ENCODE measurements around the gene IL17RE.

Gene IL17RE

DNA sequence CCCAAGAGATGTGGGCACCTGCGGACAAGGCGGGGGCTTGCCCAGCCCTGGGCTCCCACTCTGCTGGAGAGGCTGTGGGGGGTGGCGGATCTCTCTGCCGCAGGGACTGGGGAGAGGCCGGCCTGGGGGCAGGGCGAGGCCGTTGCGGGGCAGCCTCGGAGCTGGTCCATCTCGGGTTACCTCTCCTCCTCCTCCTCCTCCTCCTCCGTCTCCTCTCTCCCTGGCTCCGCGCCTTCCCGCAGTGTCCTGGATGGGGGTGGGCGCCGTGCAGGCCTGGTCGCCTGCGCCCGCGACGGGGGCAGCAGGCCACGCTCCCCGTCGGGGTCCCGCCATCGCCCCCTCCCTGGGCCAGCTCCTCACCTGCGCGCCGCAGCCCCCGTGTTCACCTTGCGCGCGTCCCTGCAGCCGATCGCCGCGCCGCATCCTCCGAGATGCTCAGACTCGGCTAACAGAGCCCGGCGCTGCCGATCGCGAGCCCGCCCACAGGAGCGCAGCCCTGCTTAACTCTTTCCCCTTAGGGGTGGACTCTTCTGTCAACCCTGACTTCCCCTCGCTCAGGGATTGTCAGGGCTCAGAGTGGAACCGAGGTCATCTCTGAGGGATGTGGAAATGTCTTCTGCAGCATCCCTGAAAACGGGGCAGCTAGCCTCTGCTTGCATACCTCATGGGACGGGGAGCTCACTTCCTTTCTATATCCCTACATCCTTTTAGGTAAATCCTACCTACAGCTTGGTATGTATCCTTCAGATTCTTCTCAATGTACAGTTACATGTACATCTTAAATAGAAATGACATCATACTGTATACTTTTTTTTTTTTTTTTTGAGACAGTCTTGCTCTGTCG, 49.5 kb downstream of the IL17RE start, which contains the start of gene PRRT3 (continued):
- TF ChIP-seq ZNF132 (tag by site-specific recombination; IDR thresholded peaks at IDR 0.05; ENCODE audit: borderline replicate concordance) (no peak), ZNF707 (tag by site-specific recombination; IDR thresholded peaks at IDR 0.05) (no peak), ZNF624 (tag by site-specific recombination; IDR thresholded peaks at IDR 0.05) (no peak), ZNF658 (tag by site-specific recombination; IDR thresholded peaks at IDR 0.05) (no peak), ZNF133 (tag by site-specific recombination; IDR thresholded peaks at IDR 0.05) (no peak), BCL11A (tag by site-specific recombination; IDR thresholded peaks at IDR 0.05; ENCODE audit: low read depth) (no peak), ZNF211 (tag by site-specific recombination; IDR thresholded peaks at IDR 0.05; ENCODE audit: low read depth) (no peak), ZNF600 (tag by site-specific recombination; IDR thresholded peaks at IDR 0.05) (0 out of 2 replicates have a peak, but pooled peaks have one; percentile 64), ZNF335 (tag by site-specific recombination; conservative IDR thresholded peaks at IDR 0.05) (no peak; the same call in 1 of the 2 replicates), OSR2 (tag by site-specific recombination; IDR thresholded peaks at IDR 0.05) (no peak), ZNF585B (tag by site-specific recombination; IDR thresholded peaks at IDR 0.05) (no peak), KLF9 (tag by site-specific recombination; IDR thresholded peaks at IDR 0.05; ENCODE audit: low read depth) (peak; percentile 53), SP2 (tag by site-specific recombination; IDR thresholded peaks at IDR 0.05) (peak; percentile 45), MEIS1 (CRISPR knock-in tag; IDR thresholded peaks at IDR 0.05; ENCODE audit: borderline replicate concordance) (no peak), ZNF549 (tag by site-specific recombination; IDR thresholded peaks at IDR 0.05) (no peak), ZNF292 (tag by site-specific recombination; IDR thresholded peaks at IDR 0.05; ENCODE audit: borderline replicate concordance, low read depth) (no peak), ZNF791 (tag by site-specific recombination; IDR thresholded peaks at IDR 0.05) (no peak), ZNF311 (tag by site-specific recombination; IDR thresholded peaks at IDR 0.05; ENCODE audit: borderline replicate concordance) (no peak), ZNF426 (tag by site-specific recombination; IDR thresholded peaks at IDR 0.05) (no peak), ZBTB21 (tag by site-specific recombination; IDR thresholded peaks at IDR 0.05) (peak; percentile 48; the same call in 1 of the 2 replicates)
- TF ChIP-seq, protein P1, sequence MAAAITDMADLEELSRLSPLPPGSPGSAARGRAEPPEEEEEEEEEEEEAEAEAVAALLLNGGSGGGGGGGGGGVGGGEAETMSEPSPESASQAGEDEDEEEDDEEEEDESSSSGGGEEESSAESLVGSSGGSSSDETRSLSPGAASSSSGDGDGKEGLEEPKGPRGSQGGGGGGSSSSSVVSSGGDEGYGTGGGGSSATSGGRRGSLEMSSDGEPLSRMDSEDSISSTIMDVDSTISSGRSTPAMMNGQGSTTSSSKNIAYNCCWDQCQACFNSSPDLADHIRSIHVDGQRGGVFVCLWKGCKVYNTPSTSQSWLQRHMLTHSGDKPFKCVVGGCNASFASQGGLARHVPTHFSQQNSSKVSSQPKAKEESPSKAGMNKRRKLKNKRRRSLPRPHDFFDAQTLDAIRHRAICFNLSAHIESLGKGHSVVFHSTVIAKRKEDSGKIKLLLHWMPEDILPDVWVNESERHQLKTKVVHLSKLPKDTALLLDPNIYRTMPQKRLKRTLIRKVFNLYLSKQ (tag by site-specific recombination; IDR thresholded peaks at IDR 0.05; ENCODE audit: borderline replicate concordance), result no peak
- TF ChIP-seq, protein P2, sequence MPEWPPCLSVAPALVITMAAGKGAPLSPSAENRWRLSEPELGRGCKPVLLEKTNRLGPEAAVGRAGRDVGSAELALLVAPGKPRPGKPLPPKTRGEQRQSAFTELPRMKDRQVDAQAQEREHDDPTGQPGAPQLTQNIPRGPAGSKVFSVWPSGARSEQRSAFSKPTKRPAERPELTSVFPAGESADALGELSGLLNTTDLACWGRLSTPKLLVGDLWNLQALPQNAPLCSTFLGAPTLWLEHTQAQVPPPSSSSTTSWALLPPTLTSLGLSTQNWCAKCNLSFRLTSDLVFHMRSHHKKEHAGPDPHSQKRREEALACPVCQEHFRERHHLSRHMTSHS (tag by site-specific recombination; IDR thresholded peaks at IDR 0.05), result no peak
- TF ChIP-seq, protein P3, sequence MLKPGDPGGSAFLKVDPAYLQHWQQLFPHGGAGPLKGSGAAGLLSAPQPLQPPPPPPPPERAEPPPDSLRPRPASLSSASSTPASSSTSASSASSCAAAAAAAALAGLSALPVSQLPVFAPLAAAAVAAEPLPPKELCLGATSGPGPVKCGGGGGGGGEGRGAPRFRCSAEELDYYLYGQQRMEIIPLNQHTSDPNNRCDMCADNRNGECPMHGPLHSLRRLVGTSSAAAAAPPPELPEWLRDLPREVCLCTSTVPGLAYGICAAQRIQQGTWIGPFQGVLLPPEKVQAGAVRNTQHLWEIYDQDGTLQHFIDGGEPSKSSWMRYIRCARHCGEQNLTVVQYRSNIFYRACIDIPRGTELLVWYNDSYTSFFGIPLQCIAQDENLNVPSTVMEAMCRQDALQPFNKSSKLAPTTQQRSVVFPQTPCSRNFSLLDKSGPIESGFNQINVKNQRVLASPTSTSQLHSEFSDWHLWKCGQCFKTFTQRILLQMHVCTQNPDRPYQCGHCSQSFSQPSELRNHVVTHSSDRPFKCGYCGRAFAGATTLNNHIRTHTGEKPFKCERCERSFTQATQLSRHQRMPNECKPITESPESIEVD (tag by site-specific recombination; IDR thresholded peaks at IDR 0.05), result no peak; the same call in 1 of the 2 replicates
- TF ChIP-seq, protein P4, sequence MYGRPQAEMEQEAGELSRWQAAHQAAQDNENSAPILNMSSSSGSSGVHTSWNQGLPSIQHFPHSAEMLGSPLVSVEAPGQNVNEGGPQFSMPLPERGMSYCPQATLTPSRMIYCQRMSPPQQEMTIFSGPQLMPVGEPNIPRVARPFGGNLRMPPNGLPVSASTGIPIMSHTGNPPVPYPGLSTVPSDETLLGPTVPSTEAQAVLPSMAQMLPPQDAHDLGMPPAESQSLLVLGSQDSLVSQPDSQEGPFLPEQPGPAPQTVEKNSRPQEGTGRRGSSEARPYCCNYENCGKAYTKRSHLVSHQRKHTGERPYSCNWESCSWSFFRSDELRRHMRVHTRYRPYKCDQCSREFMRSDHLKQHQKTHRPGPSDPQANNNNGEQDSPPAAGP (tag by site-specific recombination; IDR thresholded peaks at IDR 0.05), result no peak
- TF ChIP-seq, protein P5, sequence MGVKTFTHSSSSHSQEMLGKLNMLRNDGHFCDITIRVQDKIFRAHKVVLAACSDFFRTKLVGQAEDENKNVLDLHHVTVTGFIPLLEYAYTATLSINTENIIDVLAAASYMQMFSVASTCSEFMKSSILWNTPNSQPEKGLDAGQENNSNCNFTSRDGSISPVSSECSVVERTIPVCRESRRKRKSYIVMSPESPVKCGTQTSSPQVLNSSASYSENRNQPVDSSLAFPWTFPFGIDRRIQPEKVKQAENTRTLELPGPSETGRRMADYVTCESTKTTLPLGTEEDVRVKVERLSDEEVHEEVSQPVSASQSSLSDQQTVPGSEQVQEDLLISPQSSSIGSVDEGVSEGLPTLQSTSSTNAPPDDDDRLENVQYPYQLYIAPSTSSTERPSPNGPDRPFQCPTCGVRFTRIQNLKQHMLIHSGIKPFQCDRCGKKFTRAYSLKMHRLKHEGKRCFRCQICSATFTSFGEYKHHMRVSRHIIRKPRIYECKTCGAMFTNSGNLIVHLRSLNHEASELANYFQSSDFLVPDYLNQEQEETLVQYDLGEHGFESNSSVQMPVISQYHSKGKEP (tag by site-specific recombination; IDR thresholded peaks at IDR 0.05), result no peak
- TF ChIP-seq, protein P6, sequence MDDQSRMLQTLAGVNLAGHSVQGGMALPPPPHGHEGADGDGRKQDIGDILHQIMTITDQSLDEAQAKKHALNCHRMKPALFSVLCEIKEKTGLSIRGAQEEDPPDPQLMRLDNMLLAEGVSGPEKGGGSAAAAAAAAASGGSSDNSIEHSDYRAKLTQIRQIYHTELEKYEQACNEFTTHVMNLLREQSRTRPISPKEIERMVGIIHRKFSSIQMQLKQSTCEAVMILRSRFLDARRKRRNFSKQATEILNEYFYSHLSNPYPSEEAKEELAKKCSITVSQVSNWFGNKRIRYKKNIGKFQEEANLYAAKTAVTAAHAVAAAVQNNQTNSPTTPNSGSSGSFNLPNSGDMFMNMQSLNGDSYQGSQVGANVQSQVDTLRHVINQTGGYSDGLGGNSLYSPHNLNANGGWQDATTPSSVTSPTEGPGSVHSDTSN (CRISPR knock-in tag; IDR thresholded peaks at IDR 0.05), result no peak
- TF ChIP-seq, protein P7, sequence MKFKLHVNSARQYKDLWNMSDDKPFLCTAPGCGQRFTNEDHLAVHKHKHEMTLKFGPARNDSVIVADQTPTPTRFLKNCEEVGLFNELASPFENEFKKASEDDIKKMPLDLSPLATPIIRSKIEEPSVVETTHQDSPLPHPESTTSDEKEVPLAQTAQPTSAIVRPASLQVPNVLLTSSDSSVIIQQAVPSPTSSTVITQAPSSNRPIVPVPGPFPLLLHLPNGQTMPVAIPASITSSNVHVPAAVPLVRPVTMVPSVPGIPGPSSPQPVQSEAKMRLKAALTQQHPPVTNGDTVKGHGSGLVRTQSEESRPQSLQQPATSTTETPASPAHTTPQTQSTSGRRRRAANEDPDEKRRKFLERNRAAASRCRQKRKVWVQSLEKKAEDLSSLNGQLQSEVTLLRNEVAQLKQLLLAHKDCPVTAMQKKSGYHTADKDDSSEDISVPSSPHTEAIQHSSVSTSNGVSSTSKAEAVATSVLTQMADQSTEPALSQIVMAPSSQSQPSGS (tag by site-specific recombination; IDR thresholded peaks at IDR 0.05; ENCODE audit: low read depth), result peak; percentile 89
- TF ChIP-seq, protein P8, sequence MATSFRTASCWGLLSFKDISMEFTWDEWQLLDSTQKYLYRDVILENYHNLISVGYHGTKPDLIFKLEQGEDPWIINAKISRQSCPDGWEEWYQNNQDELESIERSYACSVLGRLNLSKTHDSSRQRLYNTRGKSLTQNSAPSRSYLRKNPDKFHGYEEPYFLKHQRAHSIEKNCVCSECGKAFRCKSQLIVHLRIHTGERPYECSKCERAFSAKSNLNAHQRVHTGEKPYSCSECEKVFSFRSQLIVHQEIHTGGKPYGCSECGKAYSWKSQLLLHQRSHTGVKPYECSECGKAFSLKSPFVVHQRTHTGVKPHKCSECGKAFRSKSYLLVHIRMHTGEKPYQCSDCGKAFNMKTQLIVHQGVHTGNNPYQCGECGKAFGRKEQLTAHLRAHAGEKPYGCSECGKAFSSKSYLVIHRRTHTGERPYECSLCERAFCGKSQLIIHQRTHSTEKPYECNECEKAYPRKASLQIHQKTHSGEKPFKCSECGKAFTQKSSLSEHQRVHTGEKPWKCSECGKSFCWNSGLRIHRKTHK (tag by site-specific recombination; IDR thresholded peaks at IDR 0.05), result no peak
